DOHH2 (cell line): ENCODE data around the gene PRKCH.

Experiments used
- H3F3A ChIP-seq: fragments of 200-600 bp; sonication (generic), shearing (Covaris generic); 2 replicates; pipeline ENCODE4 v1.6.0; 2016; ENCODE audit warnings: antibody characterized with exemption, mild to moderate bottlenecking; ENCODE audit not compliant: control insufficient read depth, insufficient read depth
- H3K27ac ChIP-seq: fragments of 200-600 bp; sonication (generic); 2 replicates; pipeline ENCODE4 v1.5.1; 2014; ENCODE audit warnings: low read depth, mild to moderate bottlenecking, low read length, moderate library complexity
- H3K27me3 ChIP-seq: fragments of 200-600 bp; sonication (generic); 2 replicates; pipeline ENCODE4 v1.6.1; 2014; ENCODE audit warnings: mild to moderate bottlenecking, low read length, mixed read lengths; ENCODE audit not compliant: control insufficient read depth
- H3K36me3 ChIP-seq: fragments of 200-600 bp; sonication (generic); 2 replicates; pipeline ENCODE4 v1.6.1; 2014; ENCODE audit warnings: mild to moderate bottlenecking, low read length, moderate library complexity, mixed read lengths; ENCODE audit not compliant: control insufficient read depth
- H3K4me1 ChIP-seq: fragments of 200-600 bp; sonication (generic); 2 replicates; pipeline ENCODE4 v1.6.1; 2014; ENCODE audit warnings: mild to moderate bottlenecking, low read length, mixed read lengths; ENCODE audit not compliant: control insufficient read depth
- H3K4me2 ChIP-seq: fragments of 200-600 bp; sonication (generic); 2 replicates; pipeline ENCODE4 v1.6.0; 2014; ENCODE audit warnings: mild to moderate bottlenecking, low read length, moderate library complexity
- H3K4me3 ChIP-seq: fragments of 200-600 bp; sonication (generic); 2 replicates; pipeline ENCODE4 v1.5.1; 2014; ENCODE audit warnings: mild to moderate bottlenecking, low read length, mixed read lengths
- H3K79me2 ChIP-seq: fragments of 200-600 bp; sonication (generic); 2 replicates; pipeline ENCODE4 v1.6.1; 2014; ENCODE audit warnings: mild to moderate bottlenecking, low read length, mixed read lengths; ENCODE audit not compliant: control insufficient read depth
- H3K9me2 ChIP-seq: fragments of 200-600 bp; sonication (generic); replicated peaks from 2 replicates; pipeline ENCODE4 v1.6.1; 2014; ENCODE audit warnings: mild to moderate bottlenecking, low read length, mixed read lengths; ENCODE audit not compliant: control insufficient read depth
- H3K9me3 ChIP-seq: fragments of 200-600 bp; sonication (generic); 2 replicates; pipeline ENCODE4 v1.6.1; 2014; ENCODE audit warnings: antibody characterized with exemption, low read length, mixed read lengths; ENCODE audit not compliant: control insufficient read depth, insufficient read depth
- H4K20me1 ChIP-seq: fragments of 200-600 bp; sonication (generic); 2 replicates; pipeline ENCODE4 v1.6.0; 2014; ENCODE audit warnings: low read depth, mild to moderate bottlenecking, antibody characterized with exemption, low read length, moderate library complexity; ENCODE audit not compliant: control insufficient read depth, insufficient read depth
- EZH2phosphoT487 ChIP-seq: fragments of 200-600 bp; sonication (generic); IDR thresholded peaks from 2 replicates; pipeline ENCODE4 v1.6.1; 2017; ENCODE audit warnings: borderline replicate concordance, mild to moderate bottlenecking, antibody characterized with exemption, low read length, moderate library complexity, mixed read lengths
- TF ChIP-seq, protein P1 (sequence below): fragments of 200-600 bp; sonication (generic); IDR thresholded peaks from one replicate; pipeline ENCODE4 v1.5.1; 2014; ENCODE audit warnings: antibody characterized with exemption, mild to moderate bottlenecking, low read depth, low read length; ENCODE audit not compliant: poor library complexity, severe bottlenecking

PRKCH gene

DNA sequence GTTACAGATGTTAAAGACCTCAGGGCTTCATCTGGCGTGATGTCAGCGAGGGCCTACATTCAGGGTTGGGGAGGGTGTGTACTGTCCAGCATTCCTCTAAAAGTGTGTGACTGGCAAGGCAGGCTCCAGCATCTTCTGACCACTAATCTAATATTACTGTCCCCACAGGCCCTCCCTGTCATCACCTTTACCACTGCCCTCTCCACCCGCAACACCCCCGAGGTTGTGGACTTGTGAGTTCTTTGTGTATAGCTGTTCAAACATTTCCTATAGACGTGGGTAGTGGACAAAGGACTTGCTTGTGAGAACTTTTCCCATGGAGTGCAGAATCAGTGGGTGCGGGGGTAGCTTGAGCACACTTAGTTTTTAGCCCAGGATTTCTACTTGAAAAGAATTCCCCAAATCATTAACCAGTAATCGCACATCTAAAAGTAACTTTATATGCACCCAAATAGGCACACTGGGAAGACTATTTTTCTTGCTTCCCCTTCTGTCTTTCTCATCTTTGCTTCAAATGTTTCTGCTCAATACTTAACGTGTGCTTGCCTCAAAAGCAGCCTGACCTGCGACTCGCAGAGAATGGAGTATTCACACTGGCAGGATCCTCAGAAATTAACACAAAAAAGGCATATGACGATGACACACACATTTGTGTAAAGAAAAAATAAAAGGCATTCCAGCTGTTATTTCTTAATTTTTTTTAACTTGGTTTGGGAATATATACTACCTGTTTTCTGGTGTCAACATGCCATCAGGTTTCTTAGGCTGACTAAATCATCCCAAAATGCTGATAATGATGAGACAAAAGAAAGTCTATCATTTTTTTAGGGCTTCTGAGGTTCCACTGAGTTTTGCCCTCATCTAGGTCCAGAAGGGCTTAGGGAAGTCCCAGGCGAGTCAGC, 215.5 kb downstream of the PRKCH start:
- Histone ChIP-seq H3K79me2 (no peaks in the 10 kb centered on the region), H4K20me1 (no peaks in the 10 kb centered on the region), H3K27ac (no peak overlapping the region), H3K27me3 (no peaks in the 10 kb centered on the region), H3K4me1 (peaks cover 29% of the 10 kb centered on the region), H3K4me3 (no peak overlapping the region), H3K9me2 (no peaks in the 10 kb centered on the region), H3F3A (no peaks in the 10 kb centered on the region), H3K36me3 (no peaks in the 10 kb centered on the region), H3K9me3 (no peaks in the 10 kb centered on the region), H3K4me2 (no peak overlapping the region)
- TF ChIP-seq EZH2phosphoT487: no peak
- TF ChIP-seq, protein P1, sequence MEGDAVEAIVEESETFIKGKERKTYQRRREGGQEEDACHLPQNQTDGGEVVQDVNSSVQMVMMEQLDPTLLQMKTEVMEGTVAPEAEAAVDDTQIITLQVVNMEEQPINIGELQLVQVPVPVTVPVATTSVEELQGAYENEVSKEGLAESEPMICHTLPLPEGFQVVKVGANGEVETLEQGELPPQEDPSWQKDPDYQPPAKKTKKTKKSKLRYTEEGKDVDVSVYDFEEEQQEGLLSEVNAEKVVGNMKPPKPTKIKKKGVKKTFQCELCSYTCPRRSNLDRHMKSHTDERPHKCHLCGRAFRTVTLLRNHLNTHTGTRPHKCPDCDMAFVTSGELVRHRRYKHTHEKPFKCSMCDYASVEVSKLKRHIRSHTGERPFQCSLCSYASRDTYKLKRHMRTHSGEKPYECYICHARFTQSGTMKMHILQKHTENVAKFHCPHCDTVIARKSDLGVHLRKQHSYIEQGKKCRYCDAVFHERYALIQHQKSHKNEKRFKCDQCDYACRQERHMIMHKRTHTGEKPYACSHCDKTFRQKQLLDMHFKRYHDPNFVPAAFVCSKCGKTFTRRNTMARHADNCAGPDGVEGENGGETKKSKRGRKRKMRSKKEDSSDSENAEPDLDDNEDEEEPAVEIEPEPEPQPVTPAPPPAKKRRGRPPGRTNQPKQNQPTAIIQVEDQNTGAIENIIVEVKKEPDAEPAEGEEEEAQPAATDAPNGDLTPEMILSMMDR: no peak

DNA sequence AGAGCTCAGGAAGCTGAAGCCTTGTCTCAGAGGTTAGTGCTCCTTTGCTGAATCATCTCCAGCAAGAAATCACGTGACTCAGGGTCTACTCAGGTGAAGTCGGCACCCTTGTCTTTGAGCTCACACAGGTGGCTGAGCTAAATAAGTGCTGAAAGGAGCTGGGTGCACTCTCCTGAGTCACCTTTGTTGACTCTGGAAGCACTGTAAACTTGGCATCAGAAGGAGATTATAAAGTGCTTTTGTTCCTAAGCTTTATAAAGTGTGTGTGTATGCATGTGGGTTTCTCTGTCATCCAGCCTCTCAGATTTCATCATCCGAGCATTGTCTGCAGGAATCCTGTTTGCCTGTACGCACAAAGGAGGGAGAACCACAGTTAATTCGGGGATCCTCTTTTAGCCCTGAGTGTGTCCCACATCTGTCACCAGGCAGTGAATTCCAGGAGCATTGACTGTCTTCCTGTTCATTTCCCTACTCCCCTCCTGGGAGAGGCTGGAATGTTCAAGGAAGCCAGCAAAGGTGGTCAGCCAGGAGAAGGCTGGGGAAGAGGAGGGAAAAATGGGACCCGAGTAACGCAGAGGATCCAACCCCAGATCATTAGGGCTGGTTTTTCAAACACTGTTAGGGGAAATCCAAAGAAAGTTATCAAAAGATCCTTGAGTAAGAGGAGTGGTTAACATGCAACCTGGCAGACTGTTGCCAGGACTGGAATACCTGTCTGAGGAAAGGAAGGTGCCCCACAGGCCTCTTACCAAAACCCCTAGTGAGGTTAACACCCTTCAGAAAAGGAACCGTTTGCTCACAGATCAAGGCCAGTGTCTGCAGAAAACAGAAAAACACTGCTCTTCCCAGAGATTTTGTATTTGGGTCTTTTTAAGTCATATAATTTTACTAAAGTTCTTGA, 216.4 kb downstream of the PRKCH start:
- H4K20me1 ChIP-seq: no peaks in the 10 kb centered on the region
- H3F3A ChIP-seq: no peaks in the 10 kb centered on the region
- peaks cover 20% of the 10 kb centered on the region for H3K4me1 ChIP-seq
- no peaks in the 10 kb centered on the region for H3K36me3 ChIP-seq
- no peaks in the 10 kb centered on the region for H3K27me3 ChIP-seq
- no peaks in the 10 kb centered on the region for H3K9me2 ChIP-seq
- H3K79me2 ChIP-seq: no peaks in the 10 kb centered on the region
- H3K4me2 ChIP-seq: no peak overlapping the region
- H3K27ac ChIP-seq: no peak overlapping the region
- no peaks in the 10 kb centered on the region for H3K9me3 ChIP-seq
- no peak overlapping the region for H3K4me3 ChIP-seq
- TF ChIP-seq, protein P1: no peak
- TF ChIP-seq EZH2phosphoT487: no peak

DNA sequence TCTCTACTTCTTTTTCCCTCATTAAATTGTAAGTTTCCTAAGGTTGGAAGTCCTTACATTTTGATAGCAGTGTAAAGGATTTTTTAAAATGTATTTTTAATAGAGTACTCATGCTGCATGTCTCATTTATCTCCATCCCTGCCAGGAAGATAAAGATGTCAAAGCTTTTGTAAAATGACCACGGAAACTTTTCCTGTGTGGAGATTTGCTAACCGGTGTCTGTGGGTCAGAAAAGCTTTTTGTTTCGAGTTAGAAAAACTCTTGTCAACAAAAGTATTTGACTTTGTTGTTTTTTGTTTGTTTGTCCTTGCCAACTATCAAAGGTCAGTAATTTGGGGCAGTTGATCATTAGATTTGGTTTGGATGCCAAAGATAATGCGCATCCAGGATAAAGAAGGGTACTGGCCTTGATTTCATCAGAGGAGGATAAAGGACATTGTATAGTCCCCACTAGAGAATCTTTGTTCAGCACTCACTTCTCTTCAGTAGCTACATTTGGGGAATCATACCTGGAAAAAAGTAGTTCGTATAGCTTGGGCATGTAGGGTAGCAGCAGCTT, 217.2 kb downstream of the PRKCH start:
- Histone ChIP-seq H4K20me1 (no peaks in the 10 kb centered on the region), H3K27me3 (no peaks in the 10 kb centered on the region), H3F3A (no peaks in the 10 kb centered on the region), H3K36me3 (no peaks in the 10 kb centered on the region), H3K4me1 (peaks cover 26% of the 10 kb centered on the region), H3K9me3 (no peaks in the 10 kb centered on the region), H3K79me2 (no peaks in the 10 kb centered on the region), H3K9me2 (no peaks in the 10 kb centered on the region), H3K4me2 (no peak overlapping the region), H3K4me3 (no peak overlapping the region), H3K27ac (no peak overlapping the region)
- TF ChIP-seq, protein P1: no peak
- TF ChIP-seq EZH2phosphoT487: no peak
